WTC11 (cell line): ENCODE results near the gene ARV1. TPM values are rescaled to one million over a fixed set of nuclear protein-coding genes. Genes with fewer than 3 reads are reported as not detected.

Experiments
- ATAC-seq: fragments of 200-7000 bp; cut with Tn5 transposase; 2 replicates; pipeline ENCODE4 v1.10.0; 2021; ENCODE audit warnings: mild to moderate bottlenecking, moderate library complexity
- Bru-seq: library from RNA; stranded (reverse); fragments of 400-500 nt; gene quantifications from one replicate; lab custom pipeline; 2021; lab: Mats Ljungman, UMichigan
- CTCF ChIA-PET: fragments of 300-600 bp; sonication (Branson Sonifier 250); formaldehyde crosslinking; loops from one replicate; lab custom pipeline; 2021; ENCODE audit warnings: antibody characterized with exemption; lab: Charles Lee
- POLR2A ChIA-PET: fragments of 350-600 bp; sonication (Branson Sonifier 250); formaldehyde crosslinking; loops from one replicate; lab custom pipeline; 2021; ENCODE audit warnings: antibody characterized with exemption; lab: Charles Lee
- DNase-seq: peaks from one replicate; pipeline ENCODE4 v3.0.0; 2021; ENCODE audit warnings: low spot score
- H3K27ac Mint-ChIP-seq: 2 replicates; pipeline ENCODE4 v1.8.0; 2021; ENCODE audit warnings: mixed read lengths
- H3K27me3 Mint-ChIP-seq: 2 replicates; pipeline ENCODE4 v1.8.0; 2021; ENCODE audit warnings: low read depth, mild to moderate bottlenecking, moderate library complexity, mixed read lengths
- H3K36me3 Mint-ChIP-seq: 2 replicates; pipeline ENCODE4 v1.8.0; 2021; ENCODE audit warnings: mixed read lengths
- H3K4me1 Mint-ChIP-seq: 2 replicates; pipeline ENCODE4 v1.8.0; 2022; ENCODE audit warnings: mixed read lengths
- H3K4me3 Mint-ChIP-seq: 2 replicates; pipeline ENCODE4 v1.8.0; 2021; ENCODE audit warnings: mild to moderate bottlenecking, moderate library complexity, mixed read lengths
- H3K9me3 Mint-ChIP-seq: 2 replicates; pipeline ENCODE4 v1.8.0; 2021; ENCODE audit warnings: mixed read lengths
- CBFB ChIP-seq: sonication (generic); formaldehyde crosslinking; IDR thresholded peaks from 2 replicates; pipeline ENCODE4 v1.8.1; 2022; ENCODE audit warnings: mild to moderate bottlenecking, low read depth, missing genetic modification reagents
- CREM ChIP-seq: sonication (generic); formaldehyde crosslinking; IDR thresholded peaks from 2 replicates; pipeline ENCODE4 v1.8.1; 2022; ENCODE audit warnings: mild to moderate bottlenecking, missing genetic modification reagents, moderate library complexity
- ELF4 ChIP-seq: sonication (generic); formaldehyde crosslinking; IDR thresholded peaks from 2 replicates; pipeline ENCODE4 v1.8.1; 2022; ENCODE audit warnings: low read depth, mild to moderate bottlenecking, moderate library complexity, missing genetic modification reagents
- ETV6 ChIP-seq: sonication (generic); formaldehyde crosslinking; IDR thresholded peaks from 2 replicates; pipeline ENCODE4 v1.8.1; 2022; ENCODE audit warnings: mild to moderate bottlenecking, missing genetic modification reagents
- FOXK1 ChIP-seq: sonication (generic); formaldehyde crosslinking; IDR thresholded peaks from 2 replicates; pipeline ENCODE4 v1.8.0; 2022; ENCODE audit warnings: mild to moderate bottlenecking, moderate library complexity, missing genetic modification reagents
- GABPB1 ChIP-seq: sonication (generic); formaldehyde crosslinking; IDR thresholded peaks from 2 replicates; pipeline ENCODE4 v1.8.1; 2023; ENCODE audit warnings: mild to moderate bottlenecking, missing genetic modification reagents
- IRF2 ChIP-seq: sonication (generic); formaldehyde crosslinking; IDR thresholded peaks from 2 replicates; pipeline ENCODE4 v1.8.0; 2022; ENCODE audit warnings: low read depth, missing genetic modification reagents, borderline replicate concordance
- MYBL2 ChIP-seq: sonication (generic); formaldehyde crosslinking; IDR thresholded peaks from 2 replicates; pipeline ENCODE4 v1.8.1; 2023; ENCODE audit warnings: mild to moderate bottlenecking, moderate library complexity, missing genetic modification reagents
- NFYB ChIP-seq: sonication (generic); formaldehyde crosslinking; conservative IDR thresholded peaks from 2 replicates; pipeline ENCODE4 v1.8.0; 2022; ENCODE audit warnings: low read depth, missing genetic modification reagents
- PRRX2 ChIP-seq: fragments of 250-450 bp; sonication (Bioruptor Pico); IDR thresholded peaks from 2 replicates; pipeline ENCODE4 v1.8.0; 2021; ENCODE audit warnings: mild to moderate bottlenecking
- RORB ChIP-seq: fragments of 250-450 bp; sonication (Bioruptor Pico); IDR thresholded peaks from 2 replicates; pipeline ENCODE4 v1.9.0; 2021; ENCODE audit warnings: mild to moderate bottlenecking
- SP1 ChIP-seq: sonication (generic); formaldehyde crosslinking; conservative IDR thresholded peaks from 2 replicates; pipeline ENCODE4 v1.8.1; 2022; ENCODE audit warnings: missing genetic modification reagents
- TEAD1 ChIP-seq: sonication (generic); formaldehyde crosslinking; IDR thresholded peaks from 2 replicates; pipeline ENCODE4 v1.8.0; 2022; ENCODE audit warnings: mild to moderate bottlenecking, missing genetic modification reagents
- TEAD4 ChIP-seq: sonication (generic); formaldehyde crosslinking; IDR thresholded peaks from 2 replicates; pipeline ENCODE4 v1.8.0; 2022; ENCODE audit warnings: mild to moderate bottlenecking, missing genetic modification reagents
- ZNF232 ChIP-seq: sonication (generic); formaldehyde crosslinking; IDR thresholded peaks from 2 replicates; pipeline ENCODE4 v1.8.0; 2022; ENCODE audit warnings: mild to moderate bottlenecking, missing genetic modification reagents
- ZNF317 ChIP-seq: sonication (generic); formaldehyde crosslinking; IDR thresholded peaks from 2 replicates; pipeline ENCODE4 v1.8.1; 2023; ENCODE audit warnings: low read depth, mild to moderate bottlenecking, moderate library complexity, missing genetic modification reagents, borderline replicate concordance
- long read RNA-seq, 3 experiments: library from RNA in 1 of 3; library from capped mRNA in 1 of 3; library from polyadenylated mRNA in 1 of 3; unstranded in 2 of 3; stranded (forward) in 1 of 3; transcript quantifications; one replicate each; pipeline ENCODE4 v2.0.0, GENCODE V29; 2021
- total RNA-seq: library from RNA; stranded (reverse); gene quantifications from 3 replicates; pipeline ENCODE4 v1.2.3, GENCODE V29; 2021
- TF ChIP-seq, protein P1 (sequence below): sonication (generic); formaldehyde crosslinking; IDR thresholded peaks from 2 replicates; pipeline ENCODE4 v1.8.1; 2023; ENCODE audit warnings: mild to moderate bottlenecking, moderate library complexity, missing genetic modification reagents
- TF ChIP-seq, protein P2 (sequence below): fragments of 250-450 bp; sonication (Bioruptor Pico); IDR thresholded peaks from 2 replicates; pipeline ENCODE4 v1.9.0; 2021; ENCODE audit warnings: mild to moderate bottlenecking
- TF ChIP-seq, protein P3 (sequence below): sonication (generic); formaldehyde crosslinking; IDR thresholded peaks from 2 replicates; pipeline ENCODE4 v1.8.1; 2022; ENCODE audit warnings: mild to moderate bottlenecking, missing genetic modification reagents, moderate library complexity, borderline replicate concordance
- TF ChIP-seq, protein P4 (sequence below): sonication (generic); formaldehyde crosslinking; IDR thresholded peaks from 2 replicates; pipeline ENCODE4 v1.8.0; 2022; ENCODE audit warnings: mild to moderate bottlenecking, missing genetic modification reagents
- TF ChIP-seq, protein P5 (sequence below): sonication (generic); formaldehyde crosslinking; IDR thresholded peaks from 2 replicates; pipeline ENCODE4 v1.8.0; 2022; ENCODE audit warnings: mild to moderate bottlenecking, missing genetic modification reagents
- TF ChIP-seq, protein P6 (sequence below): fragments of 250-450 bp; sonication (Bioruptor Pico); IDR thresholded peaks from 2 replicates; pipeline ENCODE4 v1.9.0; 2021; ENCODE audit warnings: mild to moderate bottlenecking

The ARV1 gene
- total RNA-seq (9.1 to 9.7 TPM (median 9.5 TPM) in 3 replicates), Bru-seq, nascent RNA (percentile 65 among the genes with signal in this experiment)
- long read RNA-seq, experiment 1, transcript ARV1-201 (6 exons, 1,335 nt) = major isoform, 32 of 42 reads
- long read RNA-seq, experiment 1, partial matches to known transcripts = 5 of 42 reads
- long read RNA-seq, experiment 1, other reads (novel, unspliced or antisense) = 3 of 42 reads
- long read RNA-seq, experiment 2, transcript ARV1-201 (6 exons, 1,335 nt) = major isoform, 10 of 16 reads
- long read RNA-seq, experiment 2, partial matches to known transcripts = 3 of 16 reads
- long read RNA-seq, experiment 2, other reads (novel, unspliced or antisense) = 3 of 16 reads
- long read RNA-seq, experiment 3, transcript ARV1-201 (6 exons, 1,335 nt) = major isoform, 104 of 119 reads
- long read RNA-seq, experiment 3, partial matches to known transcripts = 0 of 119 reads
- long read RNA-seq, experiment 3, other reads (novel, unspliced or antisense) = 13 of 119 reads

DNA sequence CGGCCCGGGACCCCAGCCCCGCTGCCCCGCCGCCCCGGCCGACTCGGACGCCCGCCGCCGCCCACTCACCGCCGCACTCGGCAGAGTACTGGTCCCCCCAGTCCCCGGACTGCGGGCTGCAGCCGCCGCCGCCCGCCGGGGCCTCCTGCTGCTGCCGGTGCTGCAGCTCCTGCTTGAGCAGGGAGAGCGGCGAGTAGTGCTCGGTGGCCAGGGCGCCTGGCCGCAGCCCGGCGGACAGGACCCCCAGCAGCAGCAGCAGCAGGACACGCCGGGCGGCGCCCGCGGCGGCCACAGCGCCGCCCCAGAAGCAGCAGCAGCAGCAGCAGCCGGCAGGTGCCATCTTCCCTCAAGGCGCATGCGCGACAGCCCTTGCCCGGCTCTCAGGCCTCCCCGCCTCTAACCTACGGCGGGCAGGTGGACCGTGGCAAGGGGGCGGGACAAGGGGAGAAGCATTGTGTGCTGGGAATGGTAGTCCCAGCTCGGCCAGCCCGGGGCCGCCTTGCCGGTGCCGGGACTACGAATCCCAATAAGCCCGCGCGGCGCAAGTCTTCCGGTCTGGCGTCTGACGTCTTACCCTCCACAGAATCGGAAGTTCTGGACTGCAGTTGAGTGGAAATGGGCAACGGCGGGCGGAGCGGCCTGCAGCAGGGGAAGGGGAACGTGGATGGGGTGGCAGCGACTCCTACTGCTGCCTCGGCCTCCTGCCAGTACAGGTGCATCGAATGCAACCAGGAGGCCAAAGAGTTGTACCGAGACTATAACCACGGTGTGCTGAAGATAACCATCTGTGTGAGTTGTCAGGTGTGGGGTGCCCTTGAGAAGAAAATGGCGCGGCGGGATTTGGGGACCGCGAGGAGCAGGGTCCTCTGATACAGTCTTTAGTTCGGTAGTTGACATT, at the start of gene ARV1, which contains the start of gene TTC13:
Gene ARV1 (plus strand): TSS at position 604 of the 898 bp plus-strand sequence. CDS start 12 bp downstream, at position 616.
Gene TTC13 (minus strand): TSS at position 371 of the 898 bp plus-strand sequence. CDS start 31 bp downstream, at position 340.
- Mint-ChIP-seq H3K27ac (peak within 1 kb of the TSS; percentile 24; the same call in 1 of the 2 replicates), H3K27me3 (peaks cover 30% of the 10 kb centered on the region), H3K36me3 (no peaks in the 10 kb centered on the region), H3K4me3 (peak within 1 kb of the TSS; percentile 98), H3K4me1 (peaks cover 15% of the 10 kb centered on the region), H3K9me3 (no peaks in the 10 kb centered on the region)
- ATAC-seq (peak; percentile 99), DNase-seq (peak; percentile 98)
- POLR2A ChIA-PET = no interaction called here
- CTCF ChIA-PET = interaction anchor here (0.6 to 1.8 kb wide), 3 partner anchors 10 to 181 kb away, joined by 3 to 8 read pairs (median 3); no protein-coding TSS in a partner anchor
- TF ChIP-seq, protein P1, sequence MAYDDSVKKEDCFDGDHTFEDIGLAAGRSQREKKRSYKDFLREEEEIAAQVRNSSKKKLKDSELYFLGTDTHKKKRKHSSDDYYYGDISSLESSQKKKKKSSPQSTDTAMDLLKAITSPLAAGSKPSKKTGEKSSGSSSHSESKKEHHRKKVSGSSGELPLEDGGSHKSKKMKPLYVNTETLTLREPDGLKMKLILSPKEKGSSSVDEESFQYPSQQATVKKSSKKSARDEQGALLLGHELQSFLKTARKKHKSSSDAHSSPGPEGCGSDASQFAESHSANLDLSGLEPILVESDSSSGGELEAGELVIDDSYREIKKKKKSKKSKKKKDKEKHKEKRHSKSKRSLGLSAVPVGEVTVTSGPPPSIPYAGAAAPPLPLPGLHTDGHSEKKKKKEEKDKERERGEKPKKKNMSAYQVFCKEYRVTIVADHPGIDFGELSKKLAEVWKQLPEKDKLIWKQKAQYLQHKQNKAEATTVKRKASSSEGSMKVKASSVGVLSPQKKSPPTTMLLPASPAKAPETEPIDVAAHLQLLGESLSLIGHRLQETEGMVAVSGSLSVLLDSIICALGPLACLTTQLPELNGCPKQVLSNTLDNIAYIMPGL (CRISPR knock-in tag) = 0 out of 2 replicates have a peak, but pooled peaks have one; percentile 38
- TF ChIP-seq PRRX2 (no peak), ZNF232 (CRISPR knock-in tag) (no peak), FOXK1 (CRISPR knock-in tag) (peak; percentile 65; the same call in 1 of the 2 replicates), ZNF317 (no peak), IRF2 (CRISPR knock-in tag) (no peak), MYBL2 (CRISPR knock-in tag) (0 out of 2 replicates have a peak, but pooled peaks have one; percentile 30), CBFB (CRISPR knock-in tag) (no peak), CREM (0 out of 2 replicates have a peak, but pooled peaks have one; percentile 86), ELF4 (CRISPR knock-in tag) (no peak), NFYB (CRISPR knock-in tag) (no peak), SP1 (CRISPR knock-in tag) (peak; percentile 88), GABPB1 (CRISPR knock-in tag) (peak; percentile 69), RORB (CRISPR knock-in tag) (no peak), TEAD4 (CRISPR knock-in tag) (no peak), ETV6 (CRISPR knock-in tag) (peak; percentile 66), TEAD1 (peak; percentile 30; the same call in 1 of the 2 replicates)
- TF ChIP-seq, protein P2, sequence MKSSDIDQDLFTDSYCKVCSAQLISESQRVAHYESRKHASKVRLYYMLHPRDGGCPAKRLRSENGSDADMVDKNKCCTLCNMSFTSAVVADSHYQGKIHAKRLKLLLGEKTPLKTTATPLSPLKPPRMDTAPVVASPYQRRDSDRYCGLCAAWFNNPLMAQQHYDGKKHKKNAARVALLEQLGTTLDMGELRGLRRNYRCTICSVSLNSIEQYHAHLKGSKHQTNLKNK (CRISPR knock-in tag) = no peak
- TF ChIP-seq, protein P3, sequence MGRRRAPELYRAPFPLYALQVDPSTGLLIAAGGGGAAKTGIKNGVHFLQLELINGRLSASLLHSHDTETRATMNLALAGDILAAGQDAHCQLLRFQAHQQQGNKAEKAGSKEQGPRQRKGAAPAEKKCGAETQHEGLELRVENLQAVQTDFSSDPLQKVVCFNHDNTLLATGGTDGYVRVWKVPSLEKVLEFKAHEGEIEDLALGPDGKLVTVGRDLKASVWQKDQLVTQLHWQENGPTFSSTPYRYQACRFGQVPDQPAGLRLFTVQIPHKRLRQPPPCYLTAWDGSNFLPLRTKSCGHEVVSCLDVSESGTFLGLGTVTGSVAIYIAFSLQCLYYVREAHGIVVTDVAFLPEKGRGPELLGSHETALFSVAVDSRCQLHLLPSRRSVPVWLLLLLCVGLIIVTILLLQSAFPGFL (CRISPR knock-in tag) = no peak
- TF ChIP-seq, protein P4, sequence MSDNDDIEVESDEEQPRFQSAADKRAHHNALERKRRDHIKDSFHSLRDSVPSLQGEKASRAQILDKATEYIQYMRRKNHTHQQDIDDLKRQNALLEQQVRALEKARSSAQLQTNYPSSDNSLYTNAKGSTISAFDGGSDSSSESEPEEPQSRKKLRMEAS (CRISPR knock-in tag) = peak; percentile 70
- TF ChIP-seq, protein P5, sequence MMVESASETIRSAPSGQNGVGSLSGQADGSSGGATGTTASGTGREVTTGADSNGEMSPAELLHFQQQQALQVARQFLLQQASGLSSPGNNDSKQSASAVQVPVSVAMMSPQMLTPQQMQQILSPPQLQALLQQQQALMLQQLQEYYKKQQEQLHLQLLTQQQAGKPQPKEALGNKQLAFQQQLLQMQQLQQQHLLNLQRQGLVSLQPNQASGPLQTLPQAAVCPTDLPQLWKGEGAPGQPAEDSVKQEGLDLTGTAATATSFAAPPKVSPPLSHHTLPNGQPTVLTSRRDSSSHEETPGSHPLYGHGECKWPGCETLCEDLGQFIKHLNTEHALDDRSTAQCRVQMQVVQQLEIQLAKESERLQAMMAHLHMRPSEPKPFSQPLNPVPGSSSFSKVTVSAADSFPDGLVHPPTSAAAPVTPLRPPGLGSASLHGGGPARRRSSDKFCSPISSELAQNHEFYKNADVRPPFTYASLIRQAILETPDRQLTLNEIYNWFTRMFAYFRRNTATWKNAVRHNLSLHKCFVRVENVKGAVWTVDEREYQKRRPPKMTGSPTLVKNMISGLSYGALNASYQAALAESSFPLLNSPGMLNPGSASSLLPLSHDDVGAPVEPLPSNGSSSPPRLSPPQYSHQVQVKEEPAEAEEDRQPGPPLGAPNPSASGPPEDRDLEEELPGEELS = 0 out of 2 replicates have a peak, but pooled peaks have one; percentile 31
- TF ChIP-seq, protein P6, sequence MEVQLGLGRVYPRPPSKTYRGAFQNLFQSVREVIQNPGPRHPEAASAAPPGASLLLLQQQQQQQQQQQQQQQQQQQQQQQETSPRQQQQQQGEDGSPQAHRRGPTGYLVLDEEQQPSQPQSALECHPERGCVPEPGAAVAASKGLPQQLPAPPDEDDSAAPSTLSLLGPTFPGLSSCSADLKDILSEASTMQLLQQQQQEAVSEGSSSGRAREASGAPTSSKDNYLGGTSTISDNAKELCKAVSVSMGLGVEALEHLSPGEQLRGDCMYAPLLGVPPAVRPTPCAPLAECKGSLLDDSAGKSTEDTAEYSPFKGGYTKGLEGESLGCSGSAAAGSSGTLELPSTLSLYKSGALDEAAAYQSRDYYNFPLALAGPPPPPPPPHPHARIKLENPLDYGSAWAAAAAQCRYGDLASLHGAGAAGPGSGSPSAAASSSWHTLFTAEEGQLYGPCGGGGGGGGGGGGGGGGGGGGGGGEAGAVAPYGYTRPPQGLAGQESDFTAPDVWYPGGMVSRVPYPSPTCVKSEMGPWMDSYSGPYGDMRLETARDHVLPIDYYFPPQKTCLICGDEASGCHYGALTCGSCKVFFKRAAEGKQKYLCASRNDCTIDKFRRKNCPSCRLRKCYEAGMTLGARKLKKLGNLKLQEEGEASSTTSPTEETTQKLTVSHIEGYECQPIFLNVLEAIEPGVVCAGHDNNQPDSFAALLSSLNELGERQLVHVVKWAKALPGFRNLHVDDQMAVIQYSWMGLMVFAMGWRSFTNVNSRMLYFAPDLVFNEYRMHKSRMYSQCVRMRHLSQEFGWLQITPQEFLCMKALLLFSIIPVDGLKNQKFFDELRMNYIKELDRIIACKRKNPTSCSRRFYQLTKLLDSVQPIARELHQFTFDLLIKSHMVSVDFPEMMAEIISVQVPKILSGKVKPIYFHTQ (CRISPR knock-in tag) = no peak
